Kidney (tissue), 14 donors: ENCODE results near the gene COL6A2. TPM values are rescaled to one million over a fixed set of nuclear protein-coding genes. Genes with fewer than 3 reads are reported as not detected.
A peak's percentile ranks its signal among the peaks of the same experiment; 100 is the strongest.

ENCODE experiments used
- DNase-seq, 5 donors: peaks; one replicate each; pipeline ENCODE4 v3.0.0-alpha.2; 2013 to 2020
- FAIRE-seq: peaks from 2 replicates; lab custom pipeline; 2012; peaks lifted over from hg19 to GRCh38; lab: Jason Lieb, UNC
- H3K27ac ChIP-seq, 2 donors: one replicate each; pipeline ENCODE4 v1.7.0; 2013; ENCODE audit warnings: low read depth in 2 of 2, low read length in 2 of 2, inconsistent platforms in 1 of 2
- H3K27me3 ChIP-seq: one replicate; pipeline ENCODE4 v1.7.1; 2013; ENCODE audit warnings: low read length, inconsistent platforms; ENCODE audit not compliant: control insufficient read depth, insufficient read depth
- H3K36me3 ChIP-seq, 3 donors: one replicate each; pipeline versions ENCODE4 v1.7.0 to v1.7.1; 2013; ENCODE audit warnings: low read length in 3 of 3, control low read depth in 1 of 3, inconsistent platforms in 1 of 3; ENCODE audit not compliant: insufficient read depth in 3 of 3, control insufficient read depth in 2 of 3
- H3K4me1 ChIP-seq, 3 donors: one replicate each; pipeline versions ENCODE4 v1.7.0 to v1.7.1; 2013; ENCODE audit warnings: low read length in 3 of 3, inconsistent platforms in 1 of 3, low read depth in 1 of 3; ENCODE audit not compliant: control insufficient read depth in 2 of 3, insufficient read depth in 2 of 3
- H3K4me3 ChIP-seq, 3 donors: one replicate each; pipeline versions ENCODE4 v1.7.0 to v1.8.1; 2013; ENCODE audit warnings: low read length in 3 of 3, control low read depth in 1 of 3, inconsistent platforms in 1 of 3
- H3K9ac ChIP-seq, 3 donors: one replicate each; pipeline versions ENCODE4 v1.7.0 to v1.7.1; 2013; ENCODE audit warnings: low read length in 3 of 3, control low read depth in 1 of 3, inconsistent platforms in 1 of 3
- H3K9me3 ChIP-seq, 3 donors: one replicate each; pipeline versions ENCODE4 v1.7.0 to v1.7.1; 2013; ENCODE audit warnings: low read length in 3 of 3, control low read depth in 1 of 3, inconsistent platforms in 1 of 3; ENCODE audit not compliant: control insufficient read depth in 2 of 3, insufficient read depth in 1 of 3
- intact Hi-C: fragments of 100-400 bp; cut with DNase I; formaldehyde crosslinking; loops from one replicate; pipeline ENCODE4 v1.11.1; 2022
- polyA plus RNA-seq: library from polyadenylated mRNA; stranded (reverse); fragments of 350-450 nt; fragmentation: Illumina TruSeq; extraction: RNeasy Lipid Tissue Mini Kit (QIAGEN cat#74804); gene quantifications from one replicate; pipeline ENCODE4 v1.2.3, GENCODE V29; 2014; ENCODE audit warnings: low read depth, low replicate concordance; ENCODE audit not compliant: insufficient read depth
- total RNA-seq: library from RNA; stranded (reverse); fragmentation: NEBNext Ultra II Directional; extraction: Animal tissue kit (Norgen Biotek cat#: 25700); gene quantifications from one replicate; pipeline ENCODE4 v1.2.1, GENCODE V29; 2021
- TF ChIP-seq, protein P1 (sequence below): IDR thresholded peaks from 3 replicates; pipeline ENCODE4 v1.5.1; 2012; ENCODE audit warnings: mild to moderate bottlenecking, moderate library complexity, borderline replicate concordance; ENCODE audit not compliant: insufficient read depth; ENCODE audit errors: extremely low read depth
- donor health status: control.
- donor health status: control.
- donor health status: control.
- donor health status: control.
- donor health status: control.
- donor health status: DM: yes; HTN: yes; CAD: no.
- donor health status: Normal renal cell carcinoma (clear cell type).

COL6A2 gene
- total and polyA plus RNA-seq, 2 donors from 2014 or later = 52.4 to 174 TPM

DNA sequence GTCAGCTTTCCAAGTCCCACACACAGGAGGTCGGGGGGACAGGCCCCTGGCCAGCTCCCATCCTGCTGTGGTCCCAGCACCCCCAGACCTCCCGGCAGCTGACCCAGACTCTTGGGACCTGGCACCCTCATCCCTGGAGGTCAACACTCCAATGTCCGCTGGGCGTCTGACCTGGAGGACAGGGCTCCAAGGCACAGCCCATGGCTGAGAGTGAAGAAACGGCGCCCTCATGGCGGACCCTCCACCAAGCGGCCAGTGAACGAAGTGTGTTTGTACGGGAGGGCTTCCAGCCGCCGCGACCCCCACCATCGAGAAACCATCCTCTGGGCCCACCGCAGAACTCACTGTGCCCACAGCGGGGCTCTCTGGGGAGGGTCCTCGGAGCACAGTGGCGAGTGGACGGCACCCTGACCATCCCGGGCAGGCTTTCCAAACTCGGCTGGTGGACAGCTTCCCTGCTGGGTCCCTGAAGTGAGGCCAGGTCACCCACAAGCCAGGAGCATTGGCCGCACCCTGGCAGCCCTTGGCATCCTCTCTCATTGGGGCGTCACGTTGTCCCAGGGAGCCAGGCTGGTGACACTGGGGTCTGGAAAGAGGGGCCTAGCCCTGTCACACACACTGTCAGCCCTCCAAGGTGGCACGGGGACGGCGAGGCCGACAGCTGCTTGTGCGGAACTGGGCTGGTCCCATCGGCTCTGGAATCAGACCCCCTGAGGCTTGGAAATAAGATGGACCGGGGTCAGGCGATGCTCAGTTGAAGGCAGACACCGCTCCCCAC lies 47.8 kb upstream of the COL6A2 start:
- Histone ChIP-seq H3K9me3 (no peaks in the 10 kb centered on the region), H3K27me3 (no peaks in the 10 kb centered on the region), H3K36me3 (no peaks in the 10 kb centered on the region), H3K4me1 (peaks cover 0 to 3% (median 0%) of the 10 kb centered on the region in 3 donors), H3K4me3 (no peak overlapping the region), H3K27ac (peak overlapping the region; percentile 32 to 59), H3K9ac (no peak overlapping the region)
- FAIRE-seq = no peak
- intact Hi-C loops = no loop called here
- TF ChIP-seq, protein P1, sequence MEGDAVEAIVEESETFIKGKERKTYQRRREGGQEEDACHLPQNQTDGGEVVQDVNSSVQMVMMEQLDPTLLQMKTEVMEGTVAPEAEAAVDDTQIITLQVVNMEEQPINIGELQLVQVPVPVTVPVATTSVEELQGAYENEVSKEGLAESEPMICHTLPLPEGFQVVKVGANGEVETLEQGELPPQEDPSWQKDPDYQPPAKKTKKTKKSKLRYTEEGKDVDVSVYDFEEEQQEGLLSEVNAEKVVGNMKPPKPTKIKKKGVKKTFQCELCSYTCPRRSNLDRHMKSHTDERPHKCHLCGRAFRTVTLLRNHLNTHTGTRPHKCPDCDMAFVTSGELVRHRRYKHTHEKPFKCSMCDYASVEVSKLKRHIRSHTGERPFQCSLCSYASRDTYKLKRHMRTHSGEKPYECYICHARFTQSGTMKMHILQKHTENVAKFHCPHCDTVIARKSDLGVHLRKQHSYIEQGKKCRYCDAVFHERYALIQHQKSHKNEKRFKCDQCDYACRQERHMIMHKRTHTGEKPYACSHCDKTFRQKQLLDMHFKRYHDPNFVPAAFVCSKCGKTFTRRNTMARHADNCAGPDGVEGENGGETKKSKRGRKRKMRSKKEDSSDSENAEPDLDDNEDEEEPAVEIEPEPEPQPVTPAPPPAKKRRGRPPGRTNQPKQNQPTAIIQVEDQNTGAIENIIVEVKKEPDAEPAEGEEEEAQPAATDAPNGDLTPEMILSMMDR = no peak
- DNase-seq = peak in 1 of 5 donors; percentile 73

DNA sequence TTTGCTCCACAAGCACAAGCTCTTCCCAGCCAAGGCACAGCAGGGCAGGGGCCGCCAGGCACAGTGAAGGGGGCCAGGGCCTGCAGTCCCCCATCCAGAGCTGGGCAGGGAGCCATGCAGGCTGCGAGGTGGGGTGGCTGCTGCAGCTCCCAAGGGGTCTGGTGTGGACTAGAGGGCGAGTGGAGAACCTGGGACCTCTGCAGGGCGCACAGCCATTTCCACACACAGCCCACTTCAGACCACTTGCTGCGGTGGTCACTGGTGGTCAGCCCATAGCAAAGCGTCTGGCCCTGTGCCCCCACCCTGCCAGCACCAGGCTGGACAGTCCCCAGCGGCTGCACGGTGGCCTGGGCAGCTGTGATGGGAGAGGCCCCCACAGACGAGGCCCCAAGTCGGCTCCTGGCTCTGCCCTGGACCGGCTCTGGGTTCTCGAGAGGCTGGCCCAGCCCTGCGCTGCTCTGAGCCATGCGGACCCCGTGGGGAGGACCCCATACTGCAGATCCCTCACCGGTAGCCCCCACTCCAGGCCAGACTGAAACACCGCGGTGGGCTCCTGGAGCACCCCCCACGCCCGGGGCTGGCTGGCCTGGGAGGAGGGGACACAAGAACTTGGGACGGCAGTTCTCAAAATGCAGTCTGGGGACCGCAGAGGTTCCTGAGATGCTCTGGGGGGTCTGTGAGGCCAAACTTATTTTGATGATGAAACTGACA lies 47.1 kb upstream of the COL6A2 start:
- Histone ChIP-seq H3K4me3 (no peak overlapping the region), H3K9me3 (no peaks in the 10 kb centered on the region), H3K9ac (no peak overlapping the region), H3K27me3 (no peaks in the 10 kb centered on the region), H3K27ac (no peak overlapping the region), H3K36me3 (no peaks in the 10 kb centered on the region), H3K4me1 (peaks cover 0 to 4% (median 0%) of the 10 kb centered on the region in 3 donors)
- FAIRE-seq = no peak
- TF ChIP-seq, protein P1 = no peak
- intact Hi-C loops = no loop called here
- peak in 1 of 5 donors; percentile 71 for DNase-seq

DNA sequence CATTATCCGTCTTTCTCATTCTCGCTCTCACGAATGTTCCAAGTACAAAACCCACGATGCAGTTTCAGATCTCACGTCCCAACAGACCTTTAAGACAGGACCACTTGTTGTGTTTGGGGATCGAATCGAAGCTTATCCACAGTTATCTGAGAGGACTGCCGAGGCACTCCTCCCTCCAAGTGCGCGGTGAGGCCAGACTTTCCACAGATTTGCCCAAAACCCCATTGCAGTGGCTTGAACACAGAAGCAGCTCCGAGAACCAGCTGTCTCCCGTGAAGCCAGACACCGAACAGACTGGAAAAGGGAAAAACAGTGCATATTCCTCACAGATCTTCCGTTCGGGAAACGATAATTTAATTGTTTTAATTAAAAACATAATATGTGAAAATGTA lies 46.5 kb upstream of the COL6A2 start:
- DNase-seq = no peak
- no peaks in the 10 kb centered on the region for H3K36me3 ChIP-seq
- H3K9ac ChIP-seq = no peak overlapping the region
- no peak overlapping the region for H3K27ac ChIP-seq
- peaks cover 0 to 6% (median 0%) of the 10 kb centered on the region in 3 donors for H3K4me1 ChIP-seq
- no peaks in the 10 kb centered on the region for H3K27me3 ChIP-seq
- intact Hi-C loops = no loop called here
- H3K4me3 ChIP-seq = no peak overlapping the region
- no peaks in the 10 kb centered on the region for H3K9me3 ChIP-seq
- TF ChIP-seq, protein P1 = no peak
- no peak for FAIRE-seq
